GM10248 (cell line): ENCODE results near the gene WDR18.

Experiments used
- CTCF ChIA-PET: fragments of 300-600 bp; sonication (Branson Sonifier 250); formaldehyde crosslinking; extraction: SDS; loops from one replicate; lab custom pipeline; 2021; ENCODE audit warnings: antibody characterized with exemption; lab: Yijun Ruan, JAX
- POLR2A ChIA-PET: fragments of 350-650 bp; sonication (Branson Sonifier 250); formaldehyde crosslinking; extraction: SDS; loops from one replicate; lab custom pipeline; 2020; ENCODE audit warnings: antibody characterized with exemption; lab: Yijun Ruan, JAX
- DNase-seq: peaks from one replicate; pipeline ENCODE4 v3.0.0; 2012; ENCODE audit errors: extremely low spot score
- CTCF ChIP-seq: IDR thresholded peaks from 2 replicates; pipeline ENCODE4 v1.5.1; 2012; ENCODE audit warnings: mild to moderate bottlenecking, low read depth; ENCODE audit errors: extremely low read depth, missing control alignments, control extremely low read depth

WDR18 gene

GRCh38 chr19:943551-944170 lies 40.5 kb upstream of the WDR18 start:
- DNase-seq = no peak
- ChIA-PET CTCF (interaction anchor here (1.0 kb wide), 1 partner anchor 58 kb away, joined by 3 read pairs; no protein-coding TSS in a partner anchor), POLR2A (interaction anchor here (1.0 kb wide), 1 partner anchor 11 kb away, joined by 4 read pairs; no protein-coding TSS in a partner anchor)
- TF ChIP-seq CTCF = no peak

- TF ChIP-seq CTCF = no peak
- POLR2A ChIA-PET = no interaction called here
- CTCF ChIA-PET = interaction anchor here (1.3 kb wide), 1 partner anchor 8 kb away, joined by 4 read pairs; no protein-coding TSS in a partner anchor
- DNase-seq = no peak
Measured at GRCh38 chr19:944171-944567, 40.0 kb upstream of the WDR18 start.

GRCh38 chr19:944663-945241 lies 39.4 kb upstream of the WDR18 start:
- DNase-seq = no peak
- CTCF ChIA-PET = interaction anchor here (1.3 kb wide), 1 partner anchor 9 kb away, joined by 4 read pairs; no protein-coding TSS in a partner anchor
- no peak for TF ChIP-seq CTCF
- POLR2A ChIA-PET = no interaction called here

- POLR2A ChIA-PET = interaction anchor here (0.9 kb wide), 1 partner anchor 10 kb away, joined by 5 read pairs; no protein-coding TSS in a partner anchor
- CTCF ChIA-PET = interaction anchor here (1.3 to 2.5 kb wide), 3 partner anchors 10 to 21 kb away, joined by 3 to 10 read pairs (median 4); no protein-coding TSS in a partner anchor
- DNase-seq = no peak
- no peak for TF ChIP-seq CTCF
Measured at GRCh38 chr19:945401-946252, 38.5 kb upstream of the WDR18 start.

GRCh38 chr19:947090-947706 lies 36.9 kb upstream of the WDR18 start:
- peak; percentile 57 for DNase-seq
- CTCF ChIA-PET = interaction anchor here (1.5 to 2.5 kb wide), 4 partner anchors 11 to 35 kb away, joined by 3 to 10 read pairs (median 8); no protein-coding TSS in a partner anchor
- POLR2A ChIA-PET = interaction anchor here (0.9 to 1.3 kb wide), 3 partner anchors 9 to 15 kb away, joined by 3 to 8 read pairs (median 3); no protein-coding TSS in a partner anchor
- peak; percentile 30 for TF ChIP-seq CTCF
